HepG2 (cell line): Measurements from ENCODE around the gene HELZ. TPM values are rescaled to one million over a fixed set of nuclear protein-coding genes. Genes with fewer than 3 reads are reported as not detected.
A peak's percentile ranks its signal among the peaks of the same experiment; 100 is the strongest.

Experiments
- AGO1 ChIP-seq: fragments of 200-400 bp; formaldehyde crosslinking; IDR thresholded peaks from 2 replicates; pipeline ENCODE4 v1.6.1; 2017; ENCODE audit warnings: mild to moderate bottlenecking, low read depth, low read length, moderate library complexity; ENCODE audit not compliant: poor library complexity, severe bottlenecking
- BRF2 ChIP-seq: sonication (generic); formaldehyde crosslinking; IDR thresholded peaks from 2 replicates; pipeline ENCODE4 v1.8.1; 2022; ENCODE audit warnings: mild to moderate bottlenecking, missing genetic modification reagents
- KDM6A ChIP-seq: IDR thresholded peaks from 2 replicates; pipeline ENCODE4 v1.6.1; 2016; ENCODE audit warnings: low read depth
- PRDM10 ChIP-seq: sonication (generic); formaldehyde crosslinking; IDR thresholded peaks from 2 replicates; pipeline ENCODE4 v1.4.0; 2020; ENCODE audit warnings: low read depth, missing genetic modification reagents
- RFXAP ChIP-seq: sonication (generic); formaldehyde crosslinking; IDR thresholded peaks from 2 replicates; pipeline ENCODE4 v1.4.0; 2020; ENCODE audit warnings: missing genetic modification reagents, borderline replicate concordance
- TFDP2 ChIP-seq: sonication (generic); formaldehyde crosslinking; IDR thresholded peaks from 2 replicates; pipeline ENCODE4 v1.4.0; 2020; ENCODE audit warnings: missing genetic modification reagents
- USF2 ChIP-seq, 2 experiments: sonication (generic) in 1 of 2; formaldehyde crosslinking in 1 of 2; IDR thresholded peaks; 2 replicates each; pipeline versions ENCODE4 v1.5.1 to v1.6.1; 2011 to 2020; ENCODE audit warnings: borderline replicate concordance in 1 of 2, low read depth in 1 of 2, low read length in 1 of 2, mild to moderate bottlenecking in 1 of 2, missing genetic modification reagents in 1 of 2, moderate library complexity in 1 of 2
- ZBTB46 ChIP-seq: sonication (generic); formaldehyde crosslinking; IDR thresholded peaks from 2 replicates; pipeline ENCODE4 v1.4.0; 2020; ENCODE audit warnings: mild to moderate bottlenecking, missing genetic modification reagents, borderline replicate concordance
- ZNF256 ChIP-seq: sonication (generic); formaldehyde crosslinking; conservative IDR thresholded peaks from 2 replicates; pipeline ENCODE4 v1.4.0; 2020; ENCODE audit warnings: missing genetic modification reagents
- ZNF333 ChIP-seq: sonication (generic); formaldehyde crosslinking; IDR thresholded peaks from 2 replicates; pipeline ENCODE4 v1.4.0; 2020; ENCODE audit warnings: mild to moderate bottlenecking, missing genetic modification reagents, borderline replicate concordance
- ZNF451 ChIP-seq: sonication (generic); formaldehyde crosslinking; IDR thresholded peaks from 2 replicates; pipeline ENCODE4 v1.5.0; 2020; ENCODE audit warnings: mild to moderate bottlenecking, missing genetic modification reagents
- ZNF512B ChIP-seq: sonication (generic); formaldehyde crosslinking; IDR thresholded peaks from 2 replicates; pipeline ENCODE4 v1.5.1; 2020; ENCODE audit warnings: missing genetic modification reagents, mild to moderate bottlenecking, borderline replicate concordance
- ZNF562 ChIP-seq: sonication (generic); formaldehyde crosslinking; IDR thresholded peaks from 2 replicates; pipeline ENCODE4 v1.8.0; 2022; ENCODE audit warnings: missing genetic modification reagents, borderline replicate concordance
- polyA plus RNA-seq, 8 experiments: library from polyadenylated mRNA; depleted of rRNA in 3 of 8; stranded (reverse) in 7 of 8; unstranded in 1 of 8; fragments of >200 nt; fragmentation: Illumina TruSeq in 4 of 8; extraction: Trizol in 4 of 8; gene quantifications; 2 replicates each; pipeline versions ENCODE4 v1.2.1 to v1.2.3, GENCODE V29; 2011 to 2016; ENCODE audit warnings: low read depth in 4 of 8, missing spikeins in 1 of 8, mixed read lengths in 1 of 8; ENCODE audit not compliant: insufficient read depth in 1 of 8
- total RNA-seq, 5 experiments: library from RNA; depleted of rRNA; stranded (reverse); fragments of >200 nt; fragmentation: Illumina TruSeq; extraction: Trizol; gene quantifications; 2 replicates each; pipeline ENCODE4 v1.2.3, GENCODE V29; 2016; ENCODE audit warnings: low read depth in 1 of 5

HELZ gene
- total and polyA plus RNA-seq, 2 of the 13 experiments (the other 11 are each of a cell fraction or from before 2014, with no cell fraction given), result 35.3 to 52.4 TPM

- TF ChIP-seq ZNF512B (CRISPR knock-in tag) (no peak), TFDP2 (no peak), ZBTB46 (no peak), BRF2 (no peak), USF2 (IDR thresholded peaks at IDR 0.05; ENCODE audit: low read depth, low read length) (no peak), USF2 (CRISPR knock-in tag; IDR thresholded peaks at IDR 0.05; ENCODE audit: borderline replicate concordance) (no peak), ZNF451 (CRISPR knock-in tag) (no peak), ZNF256 (CRISPR knock-in tag) (no peak), RFXAP (CRISPR knock-in tag) (no peak), PRDM10 (CRISPR knock-in tag) (no peak), AGO1 (no peak), KDM6A (CRISPR knock-in tag) (no peak), ZNF562 (CRISPR knock-in tag) (no peak), ZNF333 (CRISPR knock-in tag) (peak; percentile 32; the same call in 1 of the 2 replicates)
These were observed 48.5 kb upstream of the HELZ start (continued) for GRCh38 chr17:67293251-67294203.
